Measurements from ENCODE around the gene ZNG1B. TPM values are rescaled to one million over a fixed set of nuclear protein-coding genes. Genes with fewer than 3 reads are reported as not detected.
A peak's percentile ranks its signal among the peaks of the same experiment; 100 is the strongest.
"Not testable (repeated sequence)": the region's sequence is repeated elsewhere in the genome, so short reads cannot be mapped to it uniquely, and the experiment has no call there.

Gene ZNG1B
- total RNA-seq (10 to 100 TPM; 33.3 to 35.6 TPM), total RNA-seq (17.1 to 31.8 reads per million in 2 donors)

DNA sequence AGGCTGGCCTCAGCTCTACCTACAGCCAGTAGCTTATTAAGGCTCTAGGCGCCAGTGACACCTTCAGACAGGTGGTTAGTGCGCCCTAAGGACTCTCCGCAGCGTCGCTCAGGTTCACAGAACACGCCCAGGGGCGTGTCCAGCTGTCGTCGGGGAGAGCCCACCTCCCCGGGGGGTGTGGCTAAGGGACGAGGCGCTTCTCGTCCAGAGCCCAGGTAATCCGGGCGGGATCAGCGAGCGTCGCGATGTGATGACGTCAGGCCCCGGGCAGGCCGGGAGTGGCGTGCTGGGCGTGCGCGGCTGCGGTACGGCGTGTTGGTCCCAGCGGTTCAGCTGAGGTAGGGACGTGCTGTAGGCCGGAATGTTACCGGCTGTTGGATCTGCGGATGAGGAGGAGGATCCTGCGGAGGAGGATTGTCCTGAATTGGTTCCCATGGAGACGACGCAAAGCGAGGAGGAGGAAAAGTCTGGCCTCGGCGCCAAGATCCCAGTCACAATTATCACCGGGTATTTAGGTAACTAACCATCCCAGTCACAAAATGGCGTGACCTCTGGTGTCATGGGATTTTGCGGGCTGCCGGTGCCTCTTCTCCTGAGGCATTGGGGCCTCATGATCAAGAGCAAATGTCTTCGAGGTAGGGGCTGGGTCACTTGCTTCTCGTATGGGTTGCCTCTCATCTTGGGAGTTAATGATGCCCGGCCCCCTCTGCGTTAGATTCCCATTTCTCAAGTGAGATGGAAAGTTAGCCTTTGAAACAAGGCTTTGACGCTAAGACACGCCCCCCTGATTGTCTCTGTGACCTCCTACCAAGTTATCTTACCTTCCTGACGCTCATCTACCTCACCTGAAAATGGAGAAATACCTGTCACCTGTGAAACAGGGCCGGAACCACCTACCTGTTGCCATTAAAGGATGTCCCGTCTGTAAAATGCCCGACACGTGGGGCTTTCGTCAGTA, at the start of gene ZNG1B:
Gene ZNG1B, plus strand, starts transcription at position 184 of the 958 bp plus-strand sequence. Its CDS starts 178 bp downstream, at position 362.
- not testable (repeated sequence) for H3K9me3 ChIP-seq (ENCODE audit: control insufficient read depth, low read length, poor library complexity, severe bottlenecking); H3K4me1 Mint-ChIP-seq; ATAC-seq; H3K27me3 Mint-ChIP-seq; H3K36me3 Mint-ChIP-seq (ENCODE audit: low read depth)
- DNase-seq: peak; percentile 60 to 79 (median 65)
- peak within 1 kb of the TSS; percentile 93 for H3K27ac Mint-ChIP-seq
- H3K4me3 Mint-ChIP-seq: peak within 1 kb of the TSS; percentile 87

DNA sequence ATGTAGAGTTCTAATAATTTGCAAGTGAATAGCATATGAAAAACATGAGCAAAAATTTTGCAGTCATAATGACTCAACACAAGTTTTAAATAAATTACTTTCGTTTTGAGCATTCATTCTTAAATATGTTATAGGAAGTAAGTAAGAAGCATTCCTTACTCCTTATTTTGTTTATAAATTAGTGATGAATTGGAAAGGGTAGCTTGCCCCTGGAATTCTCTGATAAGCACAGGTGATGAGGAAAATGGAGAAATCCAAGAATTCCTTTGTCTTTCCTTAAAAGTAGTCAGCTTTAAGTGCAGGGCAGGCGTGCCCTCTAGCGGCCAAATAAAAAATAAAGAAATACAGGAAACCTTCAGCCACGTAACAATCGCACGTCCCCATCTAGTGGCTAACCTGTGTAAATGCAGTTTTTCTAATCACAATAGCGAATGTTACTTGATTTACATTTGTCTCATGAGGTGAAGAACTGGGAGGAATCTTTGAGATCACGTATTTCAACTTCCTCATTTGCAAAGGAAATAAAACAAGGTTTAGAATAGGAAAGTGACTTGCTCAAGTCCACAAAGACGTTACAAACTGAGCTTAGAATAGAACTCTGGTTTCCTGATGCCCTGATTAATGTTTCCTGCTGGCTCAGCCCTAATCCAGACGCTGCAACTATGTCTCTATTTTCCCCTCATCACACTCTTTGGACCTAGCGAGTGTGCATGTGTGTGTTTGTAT, 47.2 kb upstream of the ZNG1B start:
- H3K27me3 Mint-ChIP-seq: peaks cover 31% of the 10 kb centered on the region
- H3K4me3 Mint-ChIP-seq: peak overlapping the region; percentile 77
- H3K27ac Mint-ChIP-seq: peak overlapping the region; percentile 73

DNA sequence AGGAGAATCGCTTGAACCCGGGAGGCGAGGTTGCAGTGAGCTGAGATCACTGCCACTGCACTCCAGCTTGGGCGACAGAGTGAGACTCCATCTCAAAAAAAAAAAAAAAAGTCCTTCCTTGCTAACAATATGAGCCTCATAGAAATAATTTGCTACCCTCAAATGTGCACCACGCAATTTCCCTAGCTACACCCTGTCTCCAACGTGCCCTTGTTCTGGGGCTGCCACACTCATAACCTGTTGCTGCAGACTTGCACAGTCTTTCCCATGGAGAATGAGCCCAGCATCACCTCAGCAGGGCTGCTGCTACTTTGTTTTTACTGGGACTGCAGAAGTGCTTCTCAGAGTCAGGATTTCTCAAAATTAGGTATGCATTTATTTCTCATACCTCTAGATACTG, 46.4 kb upstream of the ZNG1B start:
- no peaks in the 10 kb centered on the region for H3K9me3 ChIP-seq (ENCODE audit: control insufficient read depth, low read length, poor library complexity, severe bottlenecking)
- Mint-ChIP-seq H3K36me3 (ENCODE audit: low read depth) (peaks cover 4% of the 10 kb centered on the region), H3K4me1 (peaks cover 12% of the 10 kb centered on the region), H3K4me3 (no peak overlapping the region), H3K27me3 (peaks cover 28% of the 10 kb centered on the region), H3K27ac (peak overlapping the region; percentile 73)
- ATAC-seq (no peak), DNase-seq (no peak)

More for the DNA sequence above, 47.2 kb upstream of the ZNG1B start:
- peaks cover 12% of the 10 kb centered on the region for H3K4me1 Mint-ChIP-seq
- peak; percentile 99 for ATAC-seq
- DNase-seq: peak; percentile 18 to 29 (median 27)
- H3K36me3 Mint-ChIP-seq (ENCODE audit: low read depth): peaks cover 4% of the 10 kb centered on the region
- H3K9me3 ChIP-seq (ENCODE audit: control insufficient read depth, low read length, poor library complexity, severe bottlenecking): no peaks in the 10 kb centered on the region

DNA sequence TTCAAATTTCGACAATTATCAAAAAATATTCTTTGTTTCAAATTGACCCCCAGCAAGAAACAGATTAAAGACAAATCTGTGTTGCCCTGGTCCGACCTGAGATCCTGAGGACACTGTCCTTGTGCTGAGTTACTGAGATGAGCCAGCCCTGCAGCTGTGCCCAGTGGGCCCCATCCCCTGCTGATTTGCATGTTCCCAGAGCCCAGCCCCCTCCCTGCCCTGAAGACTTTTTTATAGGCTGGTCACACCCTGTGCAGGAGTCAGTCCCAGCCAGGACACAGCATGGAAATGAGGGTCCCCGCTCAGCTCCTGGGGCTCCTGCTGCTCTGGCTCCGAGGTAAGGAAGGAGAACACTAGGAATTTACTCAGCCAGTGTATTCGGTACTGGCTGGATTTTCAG, 31.4 kb upstream of the ZNG1B start:
- H3K4me3 Mint-ChIP-seq: no peak overlapping the region
- ATAC-seq (no peak), DNase-seq (no peak)
- H3K36me3 Mint-ChIP-seq (ENCODE audit: low read depth): no peaks in the 10 kb centered on the region
- peaks cover 59% of the 10 kb centered on the region for H3K27me3 Mint-ChIP-seq
- no peaks in the 10 kb centered on the region for H3K9me3 ChIP-seq (ENCODE audit: control insufficient read depth, low read length, poor library complexity, severe bottlenecking)
- no peak overlapping the region for H3K27ac Mint-ChIP-seq
- peaks cover 7% of the 10 kb centered on the region for H3K4me1 Mint-ChIP-seq

DNA sequence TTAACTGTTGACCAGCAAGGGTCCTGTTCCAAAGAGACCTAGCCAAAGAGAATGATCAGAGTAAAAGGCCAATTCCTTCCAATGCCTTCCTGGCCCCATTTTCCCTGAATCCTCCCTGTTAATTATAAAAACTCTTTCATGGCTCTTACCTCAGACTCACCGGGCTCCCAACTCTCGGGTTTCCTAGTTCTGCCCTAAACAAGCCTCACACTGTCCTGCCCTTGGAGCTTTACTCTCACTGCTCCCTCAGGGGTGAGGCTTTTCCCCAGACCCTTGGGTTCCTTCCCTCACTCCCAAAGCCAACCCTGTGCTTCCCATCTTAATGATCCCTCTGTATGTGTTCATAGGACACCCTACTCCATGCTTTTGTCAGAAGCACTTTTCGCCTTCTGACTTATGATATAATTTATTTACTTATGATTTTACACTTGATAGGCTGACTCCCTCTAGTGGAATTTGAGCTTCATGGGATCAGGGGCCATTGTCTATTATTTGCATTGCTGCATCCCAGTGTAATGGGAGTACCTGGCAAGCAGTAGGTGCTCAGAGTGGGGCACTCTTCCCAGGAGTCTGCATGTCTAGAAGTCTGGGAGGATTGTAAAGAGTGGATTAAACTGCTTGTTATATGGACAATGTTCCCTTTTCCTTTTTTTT, 29.9 kb upstream of the ZNG1B start:
- Mint-ChIP-seq H3K4me1 (peaks cover 7% of the 10 kb centered on the region), H3K27ac (no peak overlapping the region), H3K4me3 (no peak overlapping the region), H3K27me3 (peaks cover 50% of the 10 kb centered on the region), H3K36me3 (ENCODE audit: low read depth) (no peaks in the 10 kb centered on the region)
- ATAC-seq (no peak), DNase-seq (no peak)
- no peaks in the 10 kb centered on the region for H3K9me3 ChIP-seq (ENCODE audit: control insufficient read depth, low read length, poor library complexity, severe bottlenecking)

DNA sequence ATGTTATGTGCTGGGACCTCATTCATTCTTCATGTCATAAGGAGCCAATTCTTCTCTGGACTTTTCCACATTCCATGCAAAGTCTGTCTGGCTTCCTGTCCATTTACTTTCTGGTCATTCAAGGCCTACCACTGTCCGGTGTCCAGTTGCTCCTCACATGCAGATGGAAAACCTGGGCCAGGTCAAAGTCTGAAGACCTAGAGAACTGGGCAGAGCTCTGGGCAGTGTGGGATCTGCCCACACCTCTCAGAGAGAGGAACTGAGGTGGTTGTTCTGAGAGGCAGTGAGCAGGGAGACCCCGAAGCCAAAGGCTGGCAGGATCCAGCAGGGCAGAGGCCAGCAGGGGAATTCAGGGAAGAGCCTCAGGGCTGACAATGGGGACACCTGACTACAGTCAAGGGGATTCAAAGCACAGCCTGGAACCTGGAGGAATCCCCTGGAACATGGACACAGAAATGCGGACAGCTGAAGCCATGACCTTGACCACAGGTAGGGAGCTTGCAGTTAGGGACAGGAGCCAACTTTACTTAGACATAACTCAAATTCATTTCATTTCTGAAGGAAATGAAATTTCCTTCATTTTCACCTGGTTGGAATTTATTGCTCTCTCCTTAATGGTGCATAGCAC, 25.7 kb upstream of the ZNG1B start:
- not testable (repeated sequence) for H3K36me3 Mint-ChIP-seq (ENCODE audit: low read depth); H3K4me3 Mint-ChIP-seq; H3K27ac Mint-ChIP-seq; H3K9me3 ChIP-seq (ENCODE audit: control insufficient read depth, low read length, poor library complexity, severe bottlenecking); ATAC-seq; H3K4me1 Mint-ChIP-seq; DNase-seq
- peaks cover 22% of the 10 kb centered on the region for H3K27me3 Mint-ChIP-seq

DNA sequence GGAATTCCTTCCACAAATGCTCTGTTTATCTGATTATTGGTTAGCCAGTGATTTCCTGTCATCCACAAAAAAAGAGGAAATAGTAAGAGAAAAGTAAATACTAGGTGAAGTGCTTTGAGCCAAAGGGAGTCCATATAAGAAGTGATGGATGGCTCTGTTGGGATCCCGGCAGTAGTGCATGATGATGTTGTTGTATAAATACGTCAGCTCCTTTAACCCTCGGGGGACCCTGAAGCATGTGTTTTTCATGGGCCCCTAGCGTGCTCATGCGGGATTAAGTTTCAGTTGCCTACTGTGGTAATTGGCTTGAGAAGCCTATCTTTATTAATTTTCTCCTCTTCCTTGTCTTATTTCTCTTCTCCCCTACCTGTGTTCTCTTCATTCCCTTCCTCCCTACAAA, 24.7 kb upstream of the ZNG1B start:
- H3K4me3 Mint-ChIP-seq; H3K27ac Mint-ChIP-seq; H3K9me3 ChIP-seq (ENCODE audit: control insufficient read depth, low read length, poor library complexity, severe bottlenecking); DNase-seq; H3K4me1 Mint-ChIP-seq; ATAC-seq; H3K36me3 Mint-ChIP-seq (ENCODE audit: low read depth): not testable (repeated sequence)
- peaks cover 15% of the 10 kb centered on the region for H3K27me3 Mint-ChIP-seq

DNA sequence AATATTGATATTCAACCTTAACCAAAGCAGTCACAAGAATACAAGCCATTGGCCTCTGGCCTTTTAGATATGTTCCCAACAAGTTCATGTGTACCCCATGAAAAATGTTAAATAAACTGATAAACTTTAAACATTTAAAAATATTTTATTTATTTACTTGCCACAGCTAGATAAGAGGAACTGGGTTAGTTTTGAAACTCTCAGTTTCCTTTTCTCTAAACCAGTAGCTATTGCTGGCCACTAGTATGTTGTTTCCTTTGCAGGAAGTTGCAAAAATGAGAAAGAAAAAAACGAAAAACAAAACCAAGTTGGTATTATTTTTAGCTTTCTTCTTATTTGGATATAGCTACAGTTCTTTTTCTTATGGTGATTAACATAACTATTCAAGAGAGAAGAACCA, 5.7 kb upstream of the ZNG1B start:
- not testable (repeated sequence) for H3K27me3 Mint-ChIP-seq; DNase-seq; H3K27ac Mint-ChIP-seq; H3K4me3 Mint-ChIP-seq; H3K36me3 Mint-ChIP-seq (ENCODE audit: low read depth); H3K4me1 Mint-ChIP-seq; H3K9me3 ChIP-seq (ENCODE audit: control insufficient read depth, low read length, poor library complexity, severe bottlenecking); ATAC-seq

DNA sequence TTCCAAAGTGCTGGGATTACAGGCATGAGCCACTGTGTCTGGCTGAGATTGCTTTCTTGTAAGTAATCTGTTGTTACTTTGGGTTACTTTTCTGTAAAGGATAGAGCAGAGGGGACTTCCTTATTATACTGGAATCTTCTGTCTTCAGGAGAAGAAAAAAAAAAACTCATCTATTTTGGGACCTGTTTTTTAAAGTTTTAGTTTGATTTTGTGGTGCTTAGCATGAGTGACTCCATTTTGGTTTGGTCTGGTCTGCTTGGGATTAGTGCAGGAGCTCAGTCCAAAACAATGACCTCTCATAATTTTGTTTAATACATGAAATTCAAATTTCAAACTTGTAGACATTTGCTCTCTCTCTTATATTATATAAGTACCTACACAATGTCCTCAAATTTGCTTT, 4.0 kb upstream of the ZNG1B start:
- H3K4me1 Mint-ChIP-seq; DNase-seq; ATAC-seq; H3K4me3 Mint-ChIP-seq; H3K27ac Mint-ChIP-seq; H3K9me3 ChIP-seq (ENCODE audit: control insufficient read depth, low read length, poor library complexity, severe bottlenecking); H3K36me3 Mint-ChIP-seq (ENCODE audit: low read depth); H3K27me3 Mint-ChIP-seq: not testable (repeated sequence)

DNA sequence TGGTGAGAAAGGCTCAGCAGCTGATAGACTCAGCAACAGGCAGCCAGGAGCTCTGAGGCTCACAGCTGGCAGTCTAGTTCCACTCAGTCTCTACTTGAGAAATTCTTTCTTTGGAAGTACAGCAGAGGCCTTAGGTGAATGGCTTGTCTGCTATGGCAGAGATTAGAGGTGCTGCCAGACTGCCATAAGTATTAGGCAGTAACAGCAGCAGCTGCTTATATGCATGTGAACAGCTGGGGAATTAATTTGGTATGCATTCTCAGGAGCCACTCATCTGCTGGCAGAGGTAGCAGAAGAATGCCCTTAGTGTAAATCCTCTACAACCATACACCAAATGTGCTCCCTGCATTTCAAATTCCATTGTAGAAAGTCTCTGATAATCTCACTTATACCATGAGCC, 28.3 kb downstream of the ZNG1B start:
- not testable (repeated sequence) for H3K4me1 Mint-ChIP-seq; H3K27ac Mint-ChIP-seq; DNase-seq; H3K27me3 Mint-ChIP-seq; H3K9me3 ChIP-seq (ENCODE audit: control insufficient read depth, low read length, poor library complexity, severe bottlenecking); H3K4me3 Mint-ChIP-seq; ATAC-seq; H3K36me3 Mint-ChIP-seq (ENCODE audit: low read depth)

DNA sequence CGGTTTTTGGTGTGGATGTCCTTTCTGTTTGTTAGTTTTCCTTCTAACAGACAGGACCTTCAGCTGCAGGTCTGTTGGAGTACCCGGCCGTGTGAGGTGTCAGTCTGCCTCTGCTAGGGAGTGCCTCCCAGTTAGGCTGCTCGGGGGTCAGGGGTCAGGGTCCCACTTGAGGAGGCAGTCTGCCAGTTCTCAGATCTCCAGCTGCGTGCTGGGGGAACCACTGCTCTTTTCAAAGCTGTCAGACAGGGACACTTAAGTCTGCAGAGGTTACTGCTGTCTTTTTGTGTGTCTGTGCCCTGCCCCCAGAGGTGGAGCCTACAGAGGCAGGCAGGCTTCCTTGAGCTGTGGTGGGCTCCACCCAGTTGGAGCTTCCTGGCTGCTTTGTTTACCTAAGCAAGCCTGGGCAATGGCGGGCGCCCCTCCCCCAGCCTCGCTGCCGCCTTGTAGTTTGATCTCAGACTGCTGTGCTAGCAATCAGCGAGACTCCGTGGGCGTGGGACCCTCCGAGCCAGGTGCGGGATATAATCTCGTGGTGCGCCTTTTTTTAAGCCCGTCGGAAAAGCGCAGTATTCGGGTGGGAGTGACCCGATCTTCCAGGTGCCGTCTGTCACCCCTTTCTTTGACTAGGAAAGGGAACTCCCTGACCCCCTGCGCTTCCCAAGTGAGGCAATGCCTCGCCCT, 39.3 kb downstream of the ZNG1B start:
- H3K27ac Mint-ChIP-seq; H3K36me3 Mint-ChIP-seq (ENCODE audit: low read depth); DNase-seq; H3K9me3 ChIP-seq (ENCODE audit: control insufficient read depth, low read length, poor library complexity, severe bottlenecking); H3K4me1 Mint-ChIP-seq; H3K27me3 Mint-ChIP-seq; ATAC-seq: not testable (repeated sequence)
- peak overlapping the region; percentile 5 for H3K4me3 Mint-ChIP-seq

DNA sequence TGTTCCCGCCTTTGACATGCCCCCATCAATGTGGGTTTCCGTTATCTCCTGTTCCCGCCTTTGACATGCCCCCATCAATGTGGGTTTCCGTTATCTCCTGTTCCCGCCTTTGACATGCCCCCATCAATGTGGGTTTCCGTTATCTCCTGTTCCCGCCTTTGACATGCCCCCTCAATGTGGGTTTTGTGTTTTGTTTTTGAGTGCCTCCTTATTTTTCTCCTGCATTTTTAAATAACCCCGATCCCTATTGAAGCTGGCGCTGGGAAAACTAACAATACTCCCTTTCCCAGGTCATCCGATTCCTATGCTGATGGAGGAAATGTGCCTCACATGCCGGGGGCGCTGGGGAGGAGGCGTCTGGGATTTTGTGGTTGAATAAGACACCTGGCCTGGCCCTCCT, 59.0 kb downstream of the ZNG1B start:
- not testable (repeated sequence) for H3K4me3 Mint-ChIP-seq; DNase-seq; H3K9me3 ChIP-seq (ENCODE audit: control insufficient read depth, low read length, poor library complexity, severe bottlenecking); ATAC-seq; H3K36me3 Mint-ChIP-seq (ENCODE audit: low read depth); H3K4me1 Mint-ChIP-seq; H3K27ac Mint-ChIP-seq
- H3K27me3 Mint-ChIP-seq: peaks cover 22% of the 10 kb centered on the region
